Stimulated activated effector memory CD8-positive, alpha-beta T cell treated with anti-CD3 and anti-CD28 coated beads, Interleukin-12 subunit alpha, Interleukin-12 subunit beta, amount 100 ng/mL, for 72 hours (primary cell): ENCODE data around the gene RNF115.
A peak's percentile ranks its signal among the peaks of the same experiment; 100 is the strongest.
"Not testable (repeated sequence)": the region's sequence is repeated elsewhere in the genome, so short reads cannot be mapped to it uniquely, and the experiment has no call there.

Experiments used
- ATAC-seq: fragments of 150-1000 bp; cut with Tn5 transposase; 2 replicates; pipeline ENCODE4 v1.10.0; 2021
- DNase-seq, 2 donors: peaks; one replicate each; pipeline ENCODE4 v3.0.0; 2021 to 2022; ENCODE audit warnings: low spot score in 2 of 2
- H3K27ac Mint-ChIP-seq: one replicate; pipeline ENCODE4 v1.8.0; 2022; ENCODE audit warnings: mild to moderate bottlenecking, mixed read lengths
- H3K36me3 Mint-ChIP-seq: one replicate; pipeline ENCODE4 v1.8.0; 2022; ENCODE audit warnings: mild to moderate bottlenecking, mixed read lengths
- H3K4me1 Mint-ChIP-seq: one replicate; pipeline ENCODE4 v1.8.0; 2022; ENCODE audit warnings: mixed read lengths
- H3K4me3 Mint-ChIP-seq: one replicate; pipeline ENCODE4 v1.8.0; 2022; ENCODE audit warnings: mild to moderate bottlenecking, mixed read lengths
- H3K9me3 Mint-ChIP-seq: one replicate; pipeline ENCODE4 v1.8.0; 2022; ENCODE audit warnings: mixed read lengths

Gene RNF115

GRCh38 chr1:145804235-145805045 lies 19.5 kb downstream of the RNF115 start:
- peaks cover 54% of the 10 kb centered on the region for H3K4me1 Mint-ChIP-seq
- no peak overlapping the region for H3K4me3 Mint-ChIP-seq
- no peak for DNase-seq
- H3K36me3 Mint-ChIP-seq, result peaks cover 5% of the 10 kb centered on the region
- ATAC-seq, result no peak
- no peaks in the 10 kb centered on the region for H3K9me3 Mint-ChIP-seq
- H3K27ac Mint-ChIP-seq, result no peak overlapping the region

- Mint-ChIP-seq H3K9me3 (peaks cover 17% of the 10 kb centered on the region), H3K27ac (no peak overlapping the region), H3K4me1 (peaks cover 48% of the 10 kb centered on the region), H3K36me3 (peaks cover 20% of the 10 kb centered on the region), H3K4me3 (no peak overlapping the region)
- no peak for ATAC-seq
- DNase-seq, result no peak
These were observed 24.1 kb downstream of the RNF115 start for GRCh38 chr1:145799806-145800205.

GRCh38 chr1:145796753-145797152 lies 27.1 kb downstream of the RNF115 start:
- H3K9me3 Mint-ChIP-seq, result peaks cover 17% of the 10 kb centered on the region
- H3K36me3 Mint-ChIP-seq, result peaks cover 46% of the 10 kb centered on the region
- DNase-seq, result no peak
- ATAC-seq, result no peak
- H3K27ac Mint-ChIP-seq, result no peak overlapping the region
- no peak overlapping the region for H3K4me3 Mint-ChIP-seq
- H3K4me1 Mint-ChIP-seq, result peaks cover 42% of the 10 kb centered on the region

DNA sequence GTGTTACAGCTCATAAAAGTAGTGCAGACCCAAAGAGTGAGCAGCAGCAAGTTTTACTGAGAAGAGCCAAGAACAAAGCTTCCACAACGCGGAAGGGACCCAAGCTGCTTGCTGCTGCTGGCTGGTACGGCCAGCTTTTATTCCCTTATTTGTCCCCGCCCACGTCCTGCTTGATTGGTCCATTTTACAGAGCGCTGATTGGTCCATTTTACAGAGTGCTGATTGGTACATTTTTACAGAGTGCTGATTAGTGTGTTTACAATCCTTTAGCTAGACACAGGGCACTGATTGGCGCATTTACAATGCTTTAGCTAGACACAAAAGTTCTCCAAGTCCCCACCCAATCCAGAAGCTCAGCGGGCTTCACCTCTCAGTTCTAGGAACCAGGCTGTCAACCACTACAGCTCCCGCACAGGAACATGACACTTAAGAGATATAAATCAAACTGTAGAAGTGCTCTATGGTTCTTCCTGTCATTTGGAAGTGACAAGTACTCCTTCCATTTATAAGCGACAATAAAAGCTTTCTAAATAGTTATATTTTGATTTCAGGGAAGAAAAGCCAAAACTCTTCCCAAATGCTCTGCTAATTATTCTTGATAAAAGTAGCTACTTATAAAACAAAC lies 28.5 kb downstream of the RNF115 start:
- DNase-seq, result no peak
- Mint-ChIP-seq H3K4me1 (peaks cover 34% of the 10 kb centered on the region), H3K27ac (no peak overlapping the region), H3K36me3 (peaks cover 46% of the 10 kb centered on the region), H3K9me3 (peaks cover 17% of the 10 kb centered on the region), H3K4me3 (no peak overlapping the region)
- ATAC-seq, result no peak

- Mint-ChIP-seq H3K4me3 (no peak overlapping the region), H3K4me1 (peaks cover 24% of the 10 kb centered on the region), H3K9me3 (peaks cover 13% of the 10 kb centered on the region), H3K36me3 (peaks cover 55% of the 10 kb centered on the region), H3K27ac (no peak overlapping the region)
- DNase-seq (no peak), ATAC-seq (no peak)
These were observed 31.4 kb downstream of the RNF115 start for GRCh38 chr1:145792484-145792883.

GRCh38 chr1:145791860-145792259 lies 32.0 kb downstream of the RNF115 start:
- ATAC-seq, H3K27ac Mint-ChIP-seq, H3K4me3 Mint-ChIP-seq, DNase-seq, H3K9me3 Mint-ChIP-seq: not testable (repeated sequence)
- Mint-ChIP-seq H3K4me1 (peaks cover 20% of the 10 kb centered on the region), H3K36me3 (peaks cover 62% of the 10 kb centered on the region)

GRCh38 chr1:145788580-145788979 lies 35.3 kb downstream of the RNF115 start:
- Mint-ChIP-seq H3K4me1 (peaks cover 31% of the 10 kb centered on the region), H3K36me3 (peaks cover 63% of the 10 kb centered on the region), H3K27ac (no peak overlapping the region), H3K9me3 (no peaks in the 10 kb centered on the region), H3K4me3 (no peak overlapping the region)
- DNase-seq (no peak), ATAC-seq (no peak)

DNA sequence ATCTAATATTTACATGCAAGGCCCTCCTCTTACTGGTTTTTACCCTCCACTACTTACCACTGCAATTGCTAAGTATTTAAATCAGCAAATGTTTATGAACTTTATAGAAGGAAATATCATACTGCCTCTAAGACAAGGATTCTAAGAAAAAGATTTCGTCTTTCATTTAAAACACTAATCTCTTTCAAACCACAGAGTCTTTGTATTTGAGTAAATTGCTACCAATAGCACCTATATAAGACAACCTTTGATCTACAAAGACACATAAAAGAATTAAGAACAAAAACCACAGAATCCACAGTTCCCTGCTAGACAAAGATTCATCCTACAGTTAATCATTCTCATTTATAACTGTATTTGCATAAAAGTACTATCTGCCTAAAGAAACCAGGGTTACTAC lies 37.6 kb downstream of the RNF115 start:
- Mint-ChIP-seq H3K36me3 (peaks cover 67% of the 10 kb centered on the region), H3K4me3 (peak overlapping the region; percentile 14), H3K9me3 (no peaks in the 10 kb centered on the region), H3K4me1 (peaks cover 26% of the 10 kb centered on the region), H3K27ac (peak overlapping the region; percentile 65)
- ATAC-seq, result peak; percentile 85
- no peak for DNase-seq

- peak; percentile 49 for ATAC-seq
- Mint-ChIP-seq H3K9me3 (no peaks in the 10 kb centered on the region), H3K4me3 (peak overlapping the region; percentile 14), H3K27ac (peak overlapping the region; percentile 65), H3K36me3 (peaks cover 71% of the 10 kb centered on the region), H3K4me1 (peaks cover 26% of the 10 kb centered on the region)
- DNase-seq, result no peak
These were observed 38.3 kb downstream of the RNF115 start for GRCh38 chr1:145785547-145785946.

DNA sequence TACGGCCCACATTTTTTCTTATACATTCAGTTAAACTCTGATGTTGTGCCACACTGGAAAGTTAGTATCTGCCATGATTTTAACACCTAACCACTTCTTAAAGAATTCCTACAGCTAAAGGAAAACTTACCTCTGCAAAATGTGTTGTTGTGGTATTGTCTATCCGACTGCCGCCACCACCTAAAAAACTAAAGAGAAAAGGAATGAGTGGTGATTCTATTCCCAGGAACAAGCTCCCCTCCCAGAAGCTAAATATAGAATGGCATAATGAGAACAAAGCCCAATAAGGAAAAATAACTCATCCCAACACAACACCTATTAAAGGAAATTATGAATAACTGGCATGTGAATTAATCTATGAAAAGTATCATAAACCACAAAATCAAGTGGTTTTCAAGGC lies 39.5 kb downstream of the RNF115 start:
- DNase-seq, result no peak
- peaks cover 26% of the 10 kb centered on the region for H3K4me1 Mint-ChIP-seq
- H3K4me3 Mint-ChIP-seq, result no peak overlapping the region
- no peaks in the 10 kb centered on the region for H3K9me3 Mint-ChIP-seq
- peaks cover 82% of the 10 kb centered on the region for H3K36me3 Mint-ChIP-seq
- H3K27ac Mint-ChIP-seq, result no peak overlapping the region
- no peak for ATAC-seq

GRCh38 chr1:145782272-145783099 lies 41.4 kb downstream of the RNF115 start:
- Mint-ChIP-seq H3K4me1 (peaks cover 26% of the 10 kb centered on the region), H3K9me3 (no peaks in the 10 kb centered on the region), H3K27ac (peak overlapping the region; percentile 87), H3K4me3 (no peak overlapping the region), H3K36me3 (peaks cover 72% of the 10 kb centered on the region)
- DNase-seq (no peak), ATAC-seq (peak; percentile 81)

DNA sequence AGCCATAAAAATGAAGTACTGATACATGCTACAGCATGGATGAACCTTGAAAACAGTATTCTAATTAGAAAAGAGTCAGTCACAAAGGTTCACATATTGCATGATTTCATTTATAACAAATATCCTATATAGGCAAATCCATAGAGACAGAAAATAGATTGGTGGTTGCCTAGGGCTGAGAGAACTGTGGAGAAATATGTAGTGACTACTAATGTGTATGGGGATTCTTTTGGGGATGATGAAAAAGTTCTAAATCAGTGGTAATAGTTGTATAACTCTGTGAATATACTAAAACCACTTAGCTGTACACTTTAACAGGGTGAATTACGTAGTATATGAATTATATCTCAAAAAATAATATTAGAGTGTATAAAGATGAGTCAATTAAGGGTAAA lies 45.8 kb downstream of the RNF115 start:
- no peak for DNase-seq
- Mint-ChIP-seq H3K36me3 (peaks cover 49% of the 10 kb centered on the region), H3K9me3 (no peaks in the 10 kb centered on the region), H3K27ac (no peak overlapping the region), H3K4me1 (peaks cover 20% of the 10 kb centered on the region), H3K4me3 (no peak overlapping the region)
- no peak for ATAC-seq

DNA sequence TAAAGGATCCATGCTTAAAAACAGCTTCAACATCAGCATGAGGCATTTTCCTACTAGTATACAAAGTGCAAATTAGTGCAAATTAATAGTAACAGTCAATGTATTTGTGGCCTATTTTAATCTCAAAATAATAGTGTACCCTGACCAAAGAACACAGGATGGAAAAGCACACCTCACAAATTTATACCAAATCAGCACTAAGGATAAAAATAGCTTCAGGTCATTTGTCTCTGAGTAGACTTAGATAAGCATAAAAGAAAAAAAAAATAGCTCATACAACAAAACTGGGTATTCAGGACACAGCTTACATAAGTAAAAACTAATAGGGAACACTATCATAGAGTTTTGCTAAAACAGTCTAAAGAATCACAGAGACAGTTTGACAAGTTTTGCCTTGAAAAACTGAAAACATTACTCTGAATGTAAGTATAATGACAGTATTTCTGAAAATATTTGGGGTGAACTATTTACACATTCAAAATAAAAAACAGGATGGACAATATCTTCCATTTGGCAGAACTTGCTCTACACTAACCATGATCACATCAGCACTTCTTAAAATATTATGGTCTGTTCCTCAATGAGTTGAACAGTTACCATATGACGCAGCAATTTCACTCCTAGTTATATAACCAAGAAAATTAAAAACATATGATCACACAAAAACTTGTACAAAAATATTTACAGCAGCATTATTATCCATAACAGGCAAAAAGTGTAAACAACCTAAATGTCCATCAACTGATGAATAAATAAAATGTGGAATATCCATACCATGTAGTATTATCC lies 46.3 kb downstream of the RNF115 start:
- Mint-ChIP-seq H3K9me3 (no peaks in the 10 kb centered on the region), H3K36me3 (peaks cover 45% of the 10 kb centered on the region), H3K4me1 (peaks cover 22% of the 10 kb centered on the region), H3K27ac (no peak overlapping the region), H3K4me3 (no peak overlapping the region)
- ATAC-seq, result no peak
- no peak for DNase-seq

GRCh38 chr1:145773423-145773822 lies 50.5 kb downstream of the RNF115 start:
- Mint-ChIP-seq H3K9me3 (no peaks in the 10 kb centered on the region), H3K4me1 (peaks cover 19% of the 10 kb centered on the region), H3K27ac (peak overlapping the region; percentile 77), H3K4me3 (no peak overlapping the region), H3K36me3 (peaks cover 42% of the 10 kb centered on the region)
- no peak for DNase-seq
- no peak for ATAC-seq

DNA sequence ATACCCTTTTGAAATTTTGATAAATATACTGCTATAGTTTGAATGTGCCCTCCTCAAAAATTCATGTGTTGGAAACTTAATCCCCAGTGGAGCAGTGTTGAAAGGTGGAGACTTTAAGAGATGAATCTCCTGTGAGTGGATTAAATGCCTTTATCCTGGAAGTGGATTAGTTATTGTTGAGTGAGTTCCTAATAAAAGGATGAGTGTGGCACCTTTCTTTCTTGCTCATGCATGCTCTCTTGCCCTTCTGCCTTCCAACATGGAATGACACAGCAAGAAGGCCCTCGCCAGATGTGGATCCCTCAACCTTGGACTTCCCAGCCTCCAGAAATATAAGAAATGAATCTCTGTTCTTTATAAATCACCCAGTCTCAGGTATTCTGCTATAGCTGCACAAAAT lies 52.8 kb downstream of the RNF115 start:
- ATAC-seq (no peak), DNase-seq (no peak)
- no peak overlapping the region for H3K27ac Mint-ChIP-seq
- H3K9me3 Mint-ChIP-seq, result no peaks in the 10 kb centered on the region
- no peak overlapping the region for H3K4me3 Mint-ChIP-seq
- H3K4me1 Mint-ChIP-seq, result peaks cover 19% of the 10 kb centered on the region
- H3K36me3 Mint-ChIP-seq, result peaks cover 55% of the 10 kb centered on the region
